Measurements from ENCODE around the gene ERC2.

Gene ERC2

DNA sequence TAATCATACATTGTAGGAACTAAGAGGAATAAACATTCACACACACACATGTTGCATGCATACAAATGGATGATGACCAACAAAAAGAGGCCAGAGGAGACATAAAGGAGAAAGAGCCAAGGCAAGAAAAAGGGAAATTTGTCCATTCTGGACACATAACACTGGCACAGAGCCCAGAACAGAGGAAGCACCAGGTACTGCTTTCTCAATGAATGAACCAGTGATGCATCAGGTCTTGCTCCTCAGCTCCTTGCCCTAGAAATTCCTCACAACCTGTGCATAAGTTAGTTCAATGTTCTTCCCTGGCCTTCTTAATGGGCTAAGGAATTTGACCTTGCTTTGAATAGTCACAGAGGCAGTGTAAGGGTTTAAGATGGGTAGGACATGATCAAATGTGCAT, 270.3 kb downstream of the ERC2 start:
- no peaks in the 10 kb centered on the region for H3K4me1 ChIP-seq (ENCODE audit: control insufficient read depth in 2 of 2, insufficient read depth in 2 of 2, low read length in 2 of 2)
- no peak overlapping the region for H3K4me3 ChIP-seq (ENCODE audit: low read length in 2 of 2)
- no peaks in the 10 kb centered on the region for H3K36me3 ChIP-seq (ENCODE audit: control insufficient read depth in 2 of 2, insufficient read depth in 2 of 2, low read length in 2 of 2)
- H3K27ac ChIP-seq (ENCODE audit: low read depth in 2 of 2, low read length in 2 of 2): no peak overlapping the region
- no peaks in the 10 kb centered on the region for H3K27me3 ChIP-seq (ENCODE audit: control insufficient read depth in 2 of 2, insufficient read depth in 2 of 2, low read length in 2 of 2)
- no peaks in the 10 kb centered on the region for H3K9me3 ChIP-seq (ENCODE audit: control insufficient read depth in 2 of 2, low read length in 2 of 2)
- H3K9ac ChIP-seq (ENCODE audit: low read depth in 1 of 2, low read length in 2 of 2): no peak overlapping the region

DNA sequence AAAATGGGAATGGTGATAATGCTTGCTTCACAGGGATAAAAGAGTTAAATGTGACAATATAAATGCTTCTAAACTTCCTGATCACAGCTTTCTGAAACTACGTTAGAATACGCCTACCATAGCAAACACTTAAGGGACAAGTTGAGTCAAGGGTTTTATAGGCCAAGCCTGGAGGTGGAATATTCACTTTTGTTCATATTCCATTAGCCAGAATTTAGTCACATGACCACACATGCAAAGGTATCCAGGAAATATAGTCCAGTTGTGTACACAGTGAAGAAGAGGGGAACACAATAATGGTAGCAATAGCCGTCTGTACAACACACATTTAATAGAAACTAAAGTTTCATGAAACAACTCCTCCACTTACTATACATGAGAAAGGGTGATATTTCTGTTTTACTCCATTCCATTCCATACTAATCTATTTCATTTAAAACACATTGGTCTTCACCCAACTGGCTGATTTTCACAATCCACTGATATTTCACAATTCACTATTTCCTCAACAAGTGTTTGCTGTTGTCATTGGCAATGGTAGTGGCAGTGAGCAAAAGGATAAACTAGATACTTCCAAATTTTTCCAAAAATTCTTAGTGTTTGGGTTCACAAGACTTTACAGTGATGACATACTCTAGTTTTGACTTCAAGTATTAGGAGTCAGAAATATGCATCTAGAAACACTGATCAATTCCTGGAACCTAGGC, 270.9 kb downstream of the ERC2 start:
- Histone ChIP-seq H3K27ac (ENCODE audit: low read depth in 2 of 2, low read length in 2 of 2) (no peak overlapping the region), H3K9ac (ENCODE audit: low read depth in 1 of 2, low read length in 2 of 2) (no peak overlapping the region), H3K4me3 (ENCODE audit: low read length in 2 of 2) (no peak overlapping the region), H3K36me3 (ENCODE audit: control insufficient read depth in 2 of 2, insufficient read depth in 2 of 2, low read length in 2 of 2) (no peaks in the 10 kb centered on the region), H3K27me3 (ENCODE audit: control insufficient read depth in 2 of 2, insufficient read depth in 2 of 2, low read length in 2 of 2) (no peaks in the 10 kb centered on the region), H3K4me1 (ENCODE audit: control insufficient read depth in 2 of 2, insufficient read depth in 2 of 2, low read length in 2 of 2) (no peaks in the 10 kb centered on the region), H3K9me3 (ENCODE audit: control insufficient read depth in 2 of 2, low read length in 2 of 2) (no peaks in the 10 kb centered on the region)

- Histone ChIP-seq H3K27me3 (ENCODE audit: control insufficient read depth in 2 of 2, insufficient read depth in 2 of 2, low read length in 2 of 2) (no peaks in the 10 kb centered on the region), H3K4me1 (ENCODE audit: control insufficient read depth in 2 of 2, insufficient read depth in 2 of 2, low read length in 2 of 2) (no peaks in the 10 kb centered on the region), H3K27ac (ENCODE audit: low read depth in 2 of 2, low read length in 2 of 2) (no peak overlapping the region), H3K36me3 (ENCODE audit: control insufficient read depth in 2 of 2, insufficient read depth in 2 of 2, low read length in 2 of 2) (no peaks in the 10 kb centered on the region), H3K4me3 (ENCODE audit: low read length in 2 of 2) (no peak overlapping the region), H3K9ac (ENCODE audit: low read depth in 1 of 2, low read length in 2 of 2) (no peak overlapping the region), H3K9me3 (ENCODE audit: control insufficient read depth in 2 of 2, low read length in 2 of 2) (no peaks in the 10 kb centered on the region)
These were observed 271.6 kb downstream of the ERC2 start for GRCh38 chr3:56196700-56197099.

DNA sequence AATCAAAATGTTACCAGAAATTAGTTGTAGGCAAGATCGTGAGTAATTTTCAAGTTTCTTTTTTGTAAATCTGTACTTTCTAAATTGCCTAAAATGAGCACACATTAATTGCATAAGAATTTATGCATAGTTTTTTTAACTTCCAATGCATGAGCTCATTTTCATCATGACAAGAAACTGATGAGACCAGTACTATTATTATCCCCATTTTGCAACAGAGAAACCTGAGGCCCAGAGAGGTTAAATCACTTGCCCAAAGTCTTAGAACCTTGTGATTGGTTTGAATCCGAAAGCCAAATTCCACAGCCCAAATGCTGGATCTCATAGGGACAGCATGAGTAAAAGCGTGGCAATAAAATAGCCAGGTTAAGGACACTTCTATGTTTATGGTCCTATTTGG, 274.7 kb downstream of the ERC2 start:
- no peak overlapping the region for H3K4me3 ChIP-seq (ENCODE audit: low read length in 2 of 2)
- H3K27me3 ChIP-seq (ENCODE audit: control insufficient read depth in 2 of 2, insufficient read depth in 2 of 2, low read length in 2 of 2): no peaks in the 10 kb centered on the region
- no peaks in the 10 kb centered on the region for H3K9me3 ChIP-seq (ENCODE audit: control insufficient read depth in 2 of 2, low read length in 2 of 2)
- no peaks in the 10 kb centered on the region for H3K4me1 ChIP-seq (ENCODE audit: control insufficient read depth in 2 of 2, insufficient read depth in 2 of 2, low read length in 2 of 2)
- H3K27ac ChIP-seq (ENCODE audit: low read depth in 2 of 2, low read length in 2 of 2): no peak overlapping the region
- H3K36me3 ChIP-seq (ENCODE audit: control insufficient read depth in 2 of 2, insufficient read depth in 2 of 2, low read length in 2 of 2): no peaks in the 10 kb centered on the region
- no peak overlapping the region for H3K9ac ChIP-seq (ENCODE audit: low read depth in 1 of 2, low read length in 2 of 2)

GRCh38 chr3:56192001-56192400, 276.3 kb downstream of the ERC2 start:
- Histone ChIP-seq H3K9me3 (ENCODE audit: control insufficient read depth in 2 of 2, low read length in 2 of 2) (no peaks in the 10 kb centered on the region), H3K27ac (ENCODE audit: low read depth in 2 of 2, low read length in 2 of 2) (no peak overlapping the region), H3K9ac (ENCODE audit: low read depth in 1 of 2, low read length in 2 of 2) (no peak overlapping the region), H3K4me3 (ENCODE audit: low read length in 2 of 2) (no peak overlapping the region), H3K4me1 (ENCODE audit: control insufficient read depth in 2 of 2, insufficient read depth in 2 of 2, low read length in 2 of 2) (no peaks in the 10 kb centered on the region), H3K36me3 (ENCODE audit: control insufficient read depth in 2 of 2, insufficient read depth in 2 of 2, low read length in 2 of 2) (no peaks in the 10 kb centered on the region), H3K27me3 (ENCODE audit: control insufficient read depth in 2 of 2, insufficient read depth in 2 of 2, low read length in 2 of 2) (no peaks in the 10 kb centered on the region)

DNA sequence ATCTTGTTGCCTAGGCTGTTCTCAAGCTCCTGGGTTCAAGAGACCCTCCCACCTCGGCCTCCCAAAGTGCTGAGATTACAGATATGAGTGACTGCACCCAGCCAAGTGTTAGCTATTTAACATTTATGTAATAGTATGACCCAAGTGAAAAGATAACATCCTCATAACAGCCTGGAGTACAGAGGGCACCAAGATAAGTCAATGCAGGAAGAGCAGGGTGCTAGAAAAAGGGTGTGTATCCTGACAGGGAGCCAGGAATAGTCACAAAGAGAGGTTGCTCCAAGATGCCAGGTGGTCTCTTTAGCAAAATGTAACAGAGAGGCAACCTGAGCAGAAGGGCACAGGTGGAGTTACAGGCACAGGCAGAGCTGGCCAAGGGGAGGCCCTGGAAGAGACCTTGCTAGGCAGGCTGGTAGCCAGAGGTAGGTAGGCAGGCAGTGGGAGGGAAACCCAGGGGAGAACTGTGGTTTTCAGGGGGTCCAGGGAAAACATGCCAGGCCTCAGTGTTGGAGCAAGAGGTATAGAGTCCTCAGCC, 277.4 kb downstream of the ERC2 start:
- Histone ChIP-seq H3K4me3 (ENCODE audit: low read length in 2 of 2) (no peak overlapping the region), H3K4me1 (ENCODE audit: control insufficient read depth in 2 of 2, insufficient read depth in 2 of 2, low read length in 2 of 2) (no peaks in the 10 kb centered on the region), H3K27ac (ENCODE audit: low read depth in 2 of 2, low read length in 2 of 2) (no peak overlapping the region), H3K36me3 (ENCODE audit: control insufficient read depth in 2 of 2, insufficient read depth in 2 of 2, low read length in 2 of 2) (no peaks in the 10 kb centered on the region), H3K9ac (ENCODE audit: low read depth in 1 of 2, low read length in 2 of 2) (no peak overlapping the region), H3K27me3 (ENCODE audit: control insufficient read depth in 2 of 2, insufficient read depth in 2 of 2, low read length in 2 of 2) (no peaks in the 10 kb centered on the region), H3K9me3 (ENCODE audit: control insufficient read depth in 2 of 2, low read length in 2 of 2) (no peaks in the 10 kb centered on the region)

GRCh38 chr3:56190130-56190529, 278.1 kb downstream of the ERC2 start:
- Histone ChIP-seq H3K27ac (ENCODE audit: low read depth in 2 of 2, low read length in 2 of 2) (no peak overlapping the region), H3K4me3 (ENCODE audit: low read length in 2 of 2) (no peak overlapping the region), H3K27me3 (ENCODE audit: control insufficient read depth in 2 of 2, insufficient read depth in 2 of 2, low read length in 2 of 2) (no peaks in the 10 kb centered on the region), H3K9me3 (ENCODE audit: control insufficient read depth in 2 of 2, low read length in 2 of 2) (no peaks in the 10 kb centered on the region), H3K9ac (ENCODE audit: low read depth in 1 of 2, low read length in 2 of 2) (no peak overlapping the region), H3K4me1 (ENCODE audit: control insufficient read depth in 2 of 2, insufficient read depth in 2 of 2, low read length in 2 of 2) (no peaks in the 10 kb centered on the region), H3K36me3 (ENCODE audit: control insufficient read depth in 2 of 2, insufficient read depth in 2 of 2, low read length in 2 of 2) (no peaks in the 10 kb centered on the region)

- Histone ChIP-seq H3K4me1 (ENCODE audit: control insufficient read depth in 2 of 2, insufficient read depth in 2 of 2, low read length in 2 of 2) (no peaks in the 10 kb centered on the region), H3K36me3 (ENCODE audit: control insufficient read depth in 2 of 2, insufficient read depth in 2 of 2, low read length in 2 of 2) (no peaks in the 10 kb centered on the region), H3K9ac (ENCODE audit: low read depth in 1 of 2, low read length in 2 of 2) (no peak overlapping the region), H3K9me3 (ENCODE audit: control insufficient read depth in 2 of 2, low read length in 2 of 2) (no peaks in the 10 kb centered on the region), H3K27me3 (ENCODE audit: control insufficient read depth in 2 of 2, insufficient read depth in 2 of 2, low read length in 2 of 2) (no peaks in the 10 kb centered on the region), H3K27ac (ENCODE audit: low read depth in 2 of 2, low read length in 2 of 2) (no peak overlapping the region), H3K4me3 (ENCODE audit: low read length in 2 of 2) (no peak overlapping the region)
These were observed 278.7 kb downstream of the ERC2 start for GRCh38 chr3:56189536-56189935.

DNA sequence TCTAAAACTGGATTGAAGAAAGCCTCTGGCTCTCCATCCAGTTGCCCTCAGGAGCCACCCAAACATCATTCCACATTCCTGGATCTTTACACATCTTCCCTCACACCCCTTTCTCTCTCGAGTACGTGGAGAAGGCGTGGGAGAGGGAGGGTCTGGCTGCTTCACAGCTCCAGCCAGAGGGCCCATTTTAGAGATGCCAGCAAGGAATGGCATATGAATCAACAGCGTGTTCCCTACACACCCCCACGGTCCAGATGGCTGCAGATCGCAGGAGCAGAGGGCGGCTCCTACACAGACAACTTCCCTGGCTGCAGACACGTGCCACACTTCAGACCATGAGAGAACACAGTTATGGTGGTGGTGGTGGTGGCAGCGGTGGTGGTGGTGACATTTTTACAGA, 280.1 kb downstream of the ERC2 start:
- H3K27ac ChIP-seq (ENCODE audit: low read depth in 2 of 2, low read length in 2 of 2): no peak overlapping the region
- no peaks in the 10 kb centered on the region for H3K4me1 ChIP-seq (ENCODE audit: control insufficient read depth in 2 of 2, insufficient read depth in 2 of 2, low read length in 2 of 2)
- H3K9me3 ChIP-seq (ENCODE audit: control insufficient read depth in 2 of 2, low read length in 2 of 2): no peaks in the 10 kb centered on the region
- H3K36me3 ChIP-seq (ENCODE audit: control insufficient read depth in 2 of 2, insufficient read depth in 2 of 2, low read length in 2 of 2): no peaks in the 10 kb centered on the region
- no peak overlapping the region for H3K9ac ChIP-seq (ENCODE audit: low read depth in 1 of 2, low read length in 2 of 2)
- no peak overlapping the region for H3K4me3 ChIP-seq (ENCODE audit: low read length in 2 of 2)
- no peaks in the 10 kb centered on the region for H3K27me3 ChIP-seq (ENCODE audit: control insufficient read depth in 2 of 2, insufficient read depth in 2 of 2, low read length in 2 of 2)

DNA sequence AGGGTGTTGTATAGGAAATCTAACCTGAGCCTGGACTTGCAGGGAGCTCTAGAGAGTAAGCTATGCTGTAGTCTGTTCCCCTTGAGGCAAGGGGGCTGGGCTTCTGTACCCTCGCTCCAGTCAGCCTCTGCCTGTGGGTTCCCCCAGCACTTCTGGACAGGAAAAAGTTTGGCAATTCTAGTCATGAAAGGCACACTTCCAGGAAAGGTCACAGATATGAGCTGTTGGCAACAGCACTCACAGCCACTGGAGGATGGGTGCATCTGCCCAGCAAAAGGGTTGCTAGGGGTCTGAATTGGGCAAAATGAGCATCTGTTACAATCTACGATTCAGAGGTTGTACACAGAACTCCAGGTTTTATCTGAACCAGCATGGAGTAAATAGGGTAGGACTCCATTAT, 281.2 kb downstream of the ERC2 start:
- no peaks in the 10 kb centered on the region for H3K36me3 ChIP-seq (ENCODE audit: control insufficient read depth in 2 of 2, insufficient read depth in 2 of 2, low read length in 2 of 2)
- no peaks in the 10 kb centered on the region for H3K4me1 ChIP-seq (ENCODE audit: control insufficient read depth in 2 of 2, insufficient read depth in 2 of 2, low read length in 2 of 2)
- H3K27me3 ChIP-seq (ENCODE audit: control insufficient read depth in 2 of 2, insufficient read depth in 2 of 2, low read length in 2 of 2): no peaks in the 10 kb centered on the region
- no peak overlapping the region for H3K4me3 ChIP-seq (ENCODE audit: low read length in 2 of 2)
- H3K9me3 ChIP-seq (ENCODE audit: control insufficient read depth in 2 of 2, low read length in 2 of 2): no peaks in the 10 kb centered on the region
- no peak overlapping the region for H3K27ac ChIP-seq (ENCODE audit: low read depth in 2 of 2, low read length in 2 of 2)
- no peak overlapping the region for H3K9ac ChIP-seq (ENCODE audit: low read depth in 1 of 2, low read length in 2 of 2)
